NCI-H524 (cell line): ENCODE results near the gene SEBOX.

Source experiments
- DNase-seq, 2 experiments: peaks; one replicate each; lab custom pipeline; 2025; lab: John Stamatoyannopoulos, UW

The SEBOX gene

DNA sequence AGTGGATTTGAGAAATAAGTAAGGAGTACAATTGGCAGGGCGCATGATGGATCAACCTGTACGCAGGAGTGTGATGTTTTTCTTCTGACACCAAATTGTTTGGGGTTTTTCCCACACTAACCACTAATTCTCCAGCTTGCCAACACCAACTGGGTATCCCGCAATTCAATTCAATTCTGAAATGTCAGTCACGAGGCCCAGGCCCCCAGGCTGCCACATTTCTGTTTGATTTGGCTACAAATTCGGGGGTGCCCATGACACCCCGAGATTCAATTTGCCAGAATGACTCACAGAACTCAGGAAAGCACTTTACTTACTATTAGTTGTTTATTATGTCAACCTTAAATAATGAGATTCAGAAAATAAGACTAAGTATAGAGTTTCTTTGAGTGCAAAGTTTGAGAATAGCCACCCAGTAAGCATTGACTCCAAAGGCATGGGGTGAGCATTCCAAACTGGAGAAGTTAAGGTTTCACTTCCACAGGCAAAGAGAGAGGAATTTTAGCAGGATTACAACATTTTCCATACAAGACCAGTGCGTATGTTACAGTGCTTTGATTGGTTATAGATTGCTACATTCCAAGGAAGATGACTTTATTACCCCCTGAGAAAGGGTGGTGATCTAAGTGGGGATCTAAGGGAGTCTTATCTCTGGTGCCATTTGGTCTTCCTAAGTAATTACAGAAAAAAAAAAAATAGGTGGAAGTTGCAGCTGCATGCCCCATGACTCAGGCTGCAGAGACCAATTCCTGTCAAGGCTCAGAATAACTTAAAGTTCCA lies 29.5 kb upstream of the SEBOX start:
- no peak for DNase-seq

DNA sequence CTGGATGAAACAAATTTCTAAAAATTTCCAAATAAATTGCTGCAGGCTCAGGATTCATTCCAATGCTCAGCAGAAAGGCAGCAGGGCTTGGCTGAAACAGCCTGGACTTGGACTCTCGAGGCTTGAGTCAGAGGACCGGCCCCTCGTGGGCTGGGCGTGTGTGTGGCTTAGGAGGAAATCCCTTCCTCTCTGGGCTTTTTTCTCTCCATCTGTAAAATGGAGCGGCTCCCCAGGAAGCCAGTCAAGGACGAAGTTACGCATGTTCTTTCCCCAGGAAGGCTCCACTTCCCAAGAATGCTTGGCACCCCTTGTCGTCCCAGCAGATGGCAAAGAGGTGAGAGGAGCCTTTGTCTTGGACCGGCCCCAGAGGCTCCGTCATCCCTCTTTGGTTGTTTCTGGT lies 27.5 kb upstream of the SEBOX start:
- DNase-seq, result no peak

DNA sequence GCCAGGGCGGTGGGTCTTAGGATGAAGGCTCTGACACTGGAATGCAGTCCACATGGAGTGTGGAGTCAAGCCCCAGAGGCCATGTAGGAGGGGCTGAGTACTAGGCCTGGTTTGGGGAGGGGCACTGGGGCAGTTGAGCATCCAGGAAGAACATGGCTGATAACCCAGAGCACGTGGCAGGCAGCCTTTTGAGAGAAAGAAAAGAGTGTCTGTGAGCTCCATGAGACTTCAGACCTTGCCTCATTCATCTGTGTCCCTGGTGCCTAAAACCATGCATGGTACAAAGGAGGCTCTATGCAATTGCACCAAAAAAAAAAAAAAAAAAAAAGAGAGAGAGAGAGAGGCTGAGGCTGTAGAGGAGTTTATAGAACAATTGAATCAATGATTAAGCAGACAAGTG lies 26.4 kb upstream of the SEBOX start:
- no peak for DNase-seq

DNA sequence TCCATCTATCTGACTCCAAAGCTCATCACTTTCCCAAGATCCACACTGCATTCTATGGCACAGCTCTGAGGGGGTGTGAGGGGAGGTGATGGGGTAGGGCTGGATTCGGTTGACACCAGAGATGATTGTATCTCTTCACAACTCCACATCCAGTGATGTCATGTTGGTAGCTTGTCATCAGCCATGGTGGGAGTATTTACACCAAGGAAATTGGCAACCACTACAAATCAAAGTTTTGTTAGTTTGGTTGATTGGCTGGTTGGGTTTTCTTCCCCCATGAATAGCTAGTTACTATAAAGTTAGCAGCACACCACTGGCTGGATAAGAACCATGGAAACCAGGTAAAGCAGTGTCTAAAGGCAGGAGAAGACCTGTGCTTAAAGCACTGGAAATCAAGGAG lies 26.0 kb upstream of the SEBOX start:
- DNase-seq, result no peak

DNA sequence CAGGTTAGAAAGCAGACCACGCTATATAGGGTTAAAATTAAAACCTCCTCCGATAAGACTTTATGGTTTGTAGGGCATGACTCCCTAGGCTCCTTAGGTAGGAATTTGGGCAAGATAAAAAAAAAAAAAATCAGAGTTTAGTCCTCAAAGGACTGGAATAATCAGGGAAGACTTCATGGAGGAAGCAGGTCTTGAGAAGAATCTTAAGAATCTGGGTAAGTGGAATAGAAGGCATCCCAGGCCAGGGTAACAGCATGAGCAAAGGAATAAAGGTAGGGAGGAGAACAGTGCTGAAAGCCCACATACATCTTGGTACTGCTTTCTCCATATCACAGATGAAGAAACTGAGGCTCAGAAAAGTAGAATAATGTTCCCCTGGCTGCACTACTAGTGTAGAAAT lies 25.6 kb upstream of the SEBOX start:
- DNase-seq, result no peak

DNA sequence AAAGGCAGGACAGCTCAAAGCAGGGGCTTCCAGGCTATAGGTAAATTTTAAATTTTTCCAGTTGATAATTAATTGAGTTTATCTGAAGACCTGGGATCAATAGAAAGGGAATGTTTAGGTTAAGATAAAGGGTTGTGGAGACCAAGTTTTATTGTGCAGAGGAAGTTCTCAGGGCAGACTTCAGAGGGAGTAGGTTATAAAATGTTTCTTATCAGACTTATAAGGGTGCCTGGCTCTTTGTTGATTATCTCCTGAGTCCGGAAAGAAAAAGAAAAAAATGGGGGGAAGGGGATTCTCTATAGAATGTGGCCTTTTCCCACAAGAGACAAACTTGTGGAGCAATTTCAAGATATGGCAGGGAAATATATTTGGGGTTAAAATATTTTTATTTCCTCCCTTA lies 25.1 kb upstream of the SEBOX start:
- no peak for DNase-seq

DNA sequence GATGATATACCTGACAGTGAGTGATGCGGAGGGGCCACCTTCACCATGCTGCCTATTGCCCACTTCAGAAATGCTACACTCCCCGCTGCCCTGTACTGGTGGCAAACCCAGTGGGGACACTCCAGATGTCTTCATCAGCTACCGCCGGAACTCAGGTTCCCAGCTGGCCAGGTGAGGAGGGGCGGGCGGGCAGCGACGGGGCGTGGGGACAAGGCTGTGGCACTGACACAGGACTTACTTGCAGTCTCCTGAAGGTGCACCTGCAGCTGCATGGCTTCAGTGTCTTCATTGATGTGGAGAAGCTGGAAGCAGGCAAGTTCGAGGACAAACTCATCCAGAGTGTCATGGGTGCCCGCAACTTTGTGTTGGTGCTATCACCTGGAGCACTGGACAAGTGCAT lies 23.1 kb upstream of the SEBOX start:
- DNase-seq, result no peak

DNA sequence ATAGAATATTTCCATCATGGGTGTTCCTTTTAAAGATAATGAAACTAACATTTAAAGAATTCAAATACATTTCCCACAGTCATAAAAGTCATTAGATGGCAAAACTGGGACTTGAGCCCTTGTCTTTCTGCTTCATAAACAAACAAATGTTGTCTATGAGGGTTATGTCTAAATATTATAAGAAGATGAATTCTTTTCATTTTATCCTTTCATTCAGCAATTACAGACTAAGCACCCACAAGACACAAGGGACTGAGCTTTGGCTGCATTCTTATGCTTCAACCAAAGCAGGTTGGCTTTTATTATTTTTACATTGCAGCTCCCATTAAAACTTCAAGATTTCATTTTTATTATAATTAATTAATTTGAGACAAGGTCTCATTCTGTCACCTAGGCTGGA lies 21.4 kb upstream of the SEBOX start:
- DNase-seq, result no peak

DNA sequence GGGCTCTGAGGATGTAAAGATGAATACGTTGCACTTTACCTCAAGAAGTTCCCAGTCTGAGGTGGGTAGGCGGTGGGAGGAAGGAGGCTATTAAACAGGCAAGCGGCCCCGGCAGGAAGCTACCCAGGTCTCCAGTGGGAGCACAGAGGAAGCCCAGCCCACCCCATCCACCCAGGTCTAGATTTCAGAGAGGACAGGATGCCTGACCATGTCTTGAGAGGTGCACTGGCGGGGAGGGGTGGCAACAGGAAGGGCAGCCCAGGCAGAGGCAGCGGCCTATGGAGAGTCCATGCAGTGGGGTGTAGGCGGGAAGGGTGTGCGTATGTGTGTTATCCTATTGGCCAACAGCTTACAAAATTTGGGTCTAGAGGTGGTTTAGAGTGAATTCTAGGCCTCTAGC lies 20.4 kb upstream of the SEBOX start:
- DNase-seq, result no peak

DNA sequence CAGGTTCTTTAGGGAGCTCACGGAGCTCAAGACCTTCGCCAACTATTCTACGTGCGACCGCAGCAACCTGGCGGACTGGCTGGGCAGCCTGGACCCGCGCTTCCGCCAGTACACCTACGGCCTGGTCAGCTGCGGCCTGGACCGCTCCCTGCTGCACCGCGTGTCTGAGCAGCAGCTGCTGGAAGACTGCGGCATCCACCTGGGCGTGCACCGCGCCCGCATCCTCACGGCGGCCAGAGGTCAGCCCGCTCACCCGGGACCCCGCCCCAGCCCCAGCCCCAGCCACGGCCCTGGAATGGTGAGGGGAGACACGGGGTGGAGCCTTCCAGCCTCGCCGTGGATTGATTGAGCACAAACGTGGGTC lies 20.0 kb upstream of the SEBOX start:
- DNase-seq, result no peak

DNA sequence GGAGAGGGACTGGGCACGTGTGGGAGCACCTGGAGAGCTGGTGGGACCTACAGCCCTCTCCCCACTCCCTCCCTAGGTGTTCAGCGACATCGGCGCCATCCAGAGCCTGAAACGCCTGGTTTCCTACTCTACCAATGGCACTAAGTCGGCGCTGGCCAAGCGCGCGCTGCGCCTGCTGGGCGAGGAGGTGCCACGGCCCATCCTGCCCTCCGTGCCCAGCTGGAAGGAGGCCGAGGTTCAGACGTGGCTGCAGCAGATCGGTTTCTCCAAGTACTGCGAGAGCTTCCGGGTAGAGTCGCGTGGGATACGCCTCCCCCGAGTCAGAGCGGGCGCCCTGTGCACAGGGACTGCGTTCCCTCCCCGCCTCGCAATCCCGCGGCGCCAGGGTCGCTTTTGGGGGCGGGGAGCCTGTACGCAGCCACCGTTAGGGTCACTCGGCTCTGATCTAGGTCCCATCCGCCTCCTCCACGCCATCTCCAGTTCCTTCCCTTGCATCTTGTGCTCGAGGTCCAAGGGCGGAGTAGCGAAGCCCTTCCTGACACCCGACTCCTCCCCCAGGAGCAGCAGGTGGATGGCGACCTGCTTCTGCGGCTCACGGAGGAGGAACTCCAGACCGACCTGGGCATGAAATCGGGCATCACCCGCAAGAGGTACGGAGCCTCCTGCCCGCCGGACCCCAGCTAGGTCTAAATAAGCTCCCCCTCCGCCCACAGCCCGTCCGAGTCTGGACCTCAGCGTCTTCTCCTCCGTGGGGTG lies 19.5 kb upstream of the SEBOX start:
- DNase-seq, result no peak

DNA sequence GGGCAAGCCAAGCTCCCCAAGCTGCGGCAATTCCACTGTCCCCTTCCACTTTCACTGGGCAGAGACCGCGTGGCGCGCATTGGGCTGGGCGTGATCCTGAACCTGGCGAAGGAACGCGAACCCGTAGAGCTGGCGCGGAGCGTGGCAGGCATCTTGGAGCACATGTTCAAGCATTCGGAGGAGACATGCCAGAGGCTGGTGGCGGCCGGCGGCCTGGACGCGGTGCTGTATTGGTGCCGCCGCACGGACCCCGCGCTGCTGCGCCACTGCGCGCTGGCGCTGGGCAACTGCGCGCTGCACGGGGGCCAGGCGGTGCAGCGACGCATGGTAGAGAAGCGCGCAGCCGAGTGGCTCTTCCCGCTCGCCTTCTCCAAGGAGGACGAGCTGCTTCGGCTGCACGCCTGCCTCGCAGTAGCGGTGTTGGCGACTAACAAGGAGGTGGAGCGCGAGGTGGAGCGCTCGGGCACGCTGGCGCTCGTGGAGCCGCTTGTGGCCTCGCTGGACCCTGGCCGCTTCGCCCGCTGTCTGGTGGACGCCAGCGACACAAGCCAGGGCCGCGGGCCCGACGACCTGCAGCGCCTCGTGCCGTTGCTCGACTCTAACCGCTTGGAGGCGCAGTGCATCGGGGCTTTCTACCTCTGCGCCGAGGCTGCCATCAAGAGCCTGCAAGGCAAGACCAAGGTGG lies 16.3 kb upstream of the SEBOX start:
- DNase-seq, result no peak

DNA sequence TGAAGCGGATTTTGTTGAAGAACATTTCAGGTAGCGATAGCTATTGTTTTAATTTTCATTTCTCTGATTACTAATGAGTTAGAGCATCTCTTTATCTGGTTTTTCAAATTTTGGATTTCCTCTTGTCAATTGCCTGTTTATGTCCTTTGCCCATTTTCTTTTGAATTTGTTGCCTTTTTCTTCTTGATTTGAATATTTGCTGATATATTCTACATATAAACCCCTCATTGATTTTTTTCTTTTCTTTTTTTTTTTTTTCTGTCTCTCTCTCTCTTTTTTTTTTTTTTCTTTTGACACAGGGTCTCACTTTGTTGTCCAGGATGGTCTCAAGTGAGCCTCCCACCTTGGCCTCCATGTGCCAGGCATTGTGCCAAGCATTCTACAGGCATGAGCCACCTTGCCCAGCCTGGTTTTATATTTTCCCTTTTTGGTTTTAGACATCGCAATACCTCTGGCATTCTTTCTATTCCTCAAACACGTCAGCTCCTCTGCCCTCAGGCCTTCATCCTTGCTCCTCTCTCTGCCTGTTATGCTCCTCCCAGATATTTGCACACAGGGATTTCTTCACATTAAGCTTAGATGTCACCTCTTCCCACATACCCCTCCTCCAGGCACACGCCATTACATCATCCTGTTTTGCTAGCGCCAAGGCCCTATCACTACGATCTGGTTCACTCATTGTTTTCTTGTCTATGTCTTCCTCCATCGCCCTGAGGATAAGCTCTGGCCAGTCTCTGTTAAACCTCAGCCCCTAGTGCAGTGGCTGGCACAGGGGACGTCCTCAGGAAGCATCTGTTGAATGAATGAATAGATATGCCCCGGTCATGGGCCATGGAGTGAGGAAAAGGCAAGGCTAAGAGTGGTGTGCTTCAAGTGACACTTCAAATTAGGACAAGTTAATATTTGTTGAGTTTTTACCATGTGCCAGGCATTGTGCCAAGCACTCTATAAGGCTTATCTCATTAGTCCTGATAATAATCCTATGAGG lies 15.1 kb upstream of the SEBOX start:
- DNase-seq, result no peak

DNA sequence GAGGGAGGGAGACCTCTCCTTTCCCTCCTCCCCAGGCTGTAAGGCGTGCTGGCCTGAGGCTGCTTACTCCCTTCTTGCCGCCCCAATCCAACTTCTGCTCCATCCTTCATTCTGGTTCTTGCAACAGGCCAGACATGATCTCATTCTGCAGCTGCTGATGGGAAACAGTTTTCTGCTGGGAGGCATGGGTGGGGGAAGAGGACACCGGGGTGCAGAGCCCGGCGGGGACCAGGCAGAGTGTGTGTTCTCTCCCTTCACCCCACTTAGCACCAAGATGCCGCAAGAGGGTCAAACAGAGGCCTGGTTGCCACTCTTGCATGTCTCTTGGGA lies 7.9 kb upstream of the SEBOX start:
- peak in 1 of 2 experiments; percentile 36 for DNase-seq

DNA sequence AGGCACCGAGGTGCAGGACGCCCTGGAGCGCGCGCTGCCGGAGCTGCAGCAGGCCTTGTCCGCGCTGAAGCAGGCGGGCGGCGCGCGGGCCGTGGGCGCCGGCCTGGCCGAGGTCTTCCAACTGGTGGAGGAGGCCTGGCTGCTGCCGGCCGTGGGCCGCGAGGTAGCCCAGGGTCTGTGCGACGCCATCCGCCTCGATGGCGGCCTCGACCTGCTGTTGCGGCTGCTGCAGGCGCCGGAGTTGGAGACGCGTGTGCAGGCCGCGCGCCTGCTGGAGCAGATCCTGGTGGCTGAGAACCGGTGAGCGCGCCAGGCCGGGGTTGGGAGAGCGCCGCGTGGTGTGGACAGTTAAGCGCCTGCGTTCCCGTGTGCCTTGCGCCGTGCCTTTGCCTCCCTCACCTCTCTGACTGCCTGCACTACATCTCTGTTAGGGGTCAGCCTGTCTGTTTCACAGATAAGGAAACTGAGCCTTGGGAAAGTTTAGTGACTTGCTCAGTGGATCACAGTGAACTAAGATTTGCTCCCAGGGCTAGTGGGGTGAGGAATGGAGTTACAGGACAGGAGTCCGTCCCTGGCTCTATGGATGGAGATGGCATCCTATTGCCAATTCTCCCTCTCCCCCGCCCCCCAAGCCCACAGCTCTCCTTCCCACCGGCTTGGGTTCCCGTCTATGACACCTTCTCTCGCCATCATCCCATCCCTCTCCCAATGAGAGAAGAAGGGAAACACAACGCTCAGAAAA lies 7.4 kb upstream of the SEBOX start:
- DNase-seq, result peak; percentile 40 to 60

DNA sequence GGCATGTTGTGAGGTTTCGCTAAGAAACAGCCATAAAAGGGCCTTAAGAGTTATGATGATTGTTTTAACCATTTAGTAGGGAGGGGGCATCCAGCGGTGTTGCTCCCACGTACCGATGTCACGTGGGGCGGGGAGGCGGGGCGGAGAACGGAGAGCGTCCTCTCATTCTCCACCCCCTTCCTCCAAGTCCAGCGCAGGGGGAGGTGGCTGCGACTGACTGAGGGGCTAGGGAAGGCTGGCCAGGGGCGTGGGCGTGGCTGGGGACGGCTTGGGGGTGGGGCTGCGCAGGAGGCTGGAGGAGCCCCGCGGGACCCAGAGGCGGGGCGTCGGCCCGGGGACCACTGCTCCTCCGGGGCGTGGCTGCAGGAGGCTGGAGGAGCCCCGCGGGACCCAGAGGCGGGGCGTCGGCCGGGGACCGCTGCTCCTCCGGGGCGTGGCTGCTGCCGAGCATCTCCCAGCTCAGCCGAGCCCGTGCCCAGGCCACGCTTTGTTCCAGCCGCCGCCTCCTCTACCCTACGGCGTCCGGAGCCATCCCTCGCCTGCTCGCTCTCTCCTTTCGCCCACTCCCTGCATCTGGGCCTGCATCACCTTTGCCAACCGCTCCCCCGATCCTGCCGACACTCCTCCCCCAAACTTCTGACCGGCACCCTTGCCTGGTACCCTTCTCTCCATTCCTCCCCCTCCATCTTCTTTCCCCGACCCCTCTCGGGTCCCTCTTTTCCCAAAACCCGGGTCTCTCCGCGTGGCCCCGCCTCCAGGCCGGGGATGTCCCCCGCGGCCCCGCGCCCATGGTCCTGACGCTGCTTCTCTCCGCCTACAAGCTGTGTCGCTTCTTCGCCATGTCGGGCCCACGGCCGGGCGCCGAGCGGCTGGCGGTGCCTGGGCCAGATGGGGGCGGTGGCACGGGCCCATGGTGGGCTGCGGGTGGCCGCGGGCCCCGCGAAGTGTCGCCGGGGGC lies 6.5 kb upstream of the SEBOX start, which contains the start of gene SARM1:
TSS of gene SARM1 (plus strand) at position 450 of the 958 bp plus-strand sequence. CDS start at position 789, 339 bp downstream.
- peak; percentile 97 to 99 for DNase-seq

DNA sequence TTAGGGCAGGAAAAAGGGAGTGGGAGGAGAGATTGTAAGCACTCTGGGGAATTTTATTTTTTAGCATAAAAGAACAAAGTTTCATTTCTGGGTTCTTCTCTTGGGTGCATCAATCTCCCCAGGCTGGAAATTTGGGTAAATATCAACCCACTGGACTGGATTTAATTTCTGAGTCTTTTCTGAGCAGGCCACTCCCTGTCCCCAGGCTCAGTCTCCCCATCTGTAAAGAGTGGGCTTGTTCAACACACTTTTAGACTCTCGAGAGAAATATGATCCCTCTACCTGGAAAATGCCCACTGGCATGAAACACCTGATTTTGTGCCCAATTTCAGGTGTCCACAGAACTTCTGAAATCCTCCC lies 5.7 kb upstream of the SEBOX start:
- DNase-seq, result no peak

DNA sequence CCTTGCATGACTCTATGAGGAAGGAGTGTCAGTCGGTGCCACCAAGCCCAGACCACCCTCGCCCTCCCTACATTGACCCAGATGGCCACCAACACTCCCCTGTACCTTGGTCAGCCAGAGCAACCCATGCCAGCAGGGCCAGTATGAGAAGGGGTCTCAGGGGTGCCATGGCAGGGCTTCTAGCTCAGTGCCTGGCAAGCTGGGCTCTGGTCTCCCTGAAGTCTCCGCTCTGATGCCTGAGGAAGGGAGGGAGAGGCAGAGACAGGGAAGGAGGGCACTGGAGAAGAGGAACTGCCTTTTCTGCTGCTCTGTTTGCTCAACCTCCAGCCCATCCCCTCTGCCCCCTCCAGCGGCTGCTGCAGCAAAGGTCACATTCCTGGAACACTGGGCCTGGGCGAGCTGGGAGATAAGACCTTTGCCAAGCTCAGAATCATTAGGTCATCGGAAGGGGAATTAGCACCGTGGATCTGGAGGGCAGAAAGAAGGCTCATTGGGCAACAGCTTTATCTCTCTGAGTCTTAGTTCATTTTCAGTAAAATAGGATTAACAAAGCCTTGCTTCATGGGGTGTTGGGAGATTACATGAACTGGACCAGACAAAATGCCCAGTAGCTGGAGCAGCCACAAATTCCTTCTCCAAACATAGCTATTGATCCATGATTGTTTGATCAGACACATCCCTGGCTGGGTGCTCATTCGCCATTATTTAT lies 5.2 kb upstream of the SEBOX start, which contains the start of gene VTN:
TSS of gene VTN (minus strand) at position 273 of the 709 bp plus-strand sequence. CDS start at position 169, 104 bp downstream.
- peak in 1 of 2 experiments; percentile 26 for DNase-seq

DNA sequence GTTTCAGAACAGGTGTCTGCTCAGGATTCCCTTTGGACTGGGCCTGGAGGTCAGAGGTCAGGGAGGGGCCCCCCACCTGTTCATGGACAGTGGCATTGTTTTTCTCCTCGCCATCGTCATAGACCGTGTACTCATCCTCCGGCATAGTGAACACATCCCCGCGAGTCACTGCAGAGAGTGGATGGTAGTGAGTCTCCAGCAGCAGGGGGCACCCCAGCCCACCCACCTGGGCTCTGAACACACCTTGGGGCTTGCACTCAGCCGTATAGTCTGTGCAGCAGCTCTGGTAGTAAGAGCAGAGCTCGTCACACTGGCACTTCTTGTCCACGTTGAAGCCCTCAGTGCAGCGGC lies 4.7 kb upstream of the SEBOX start:
- peak in 1 of 2 experiments; percentile 47 for DNase-seq
